ENCODE data around the gene PHF19.

The PHF19 gene

DNA sequence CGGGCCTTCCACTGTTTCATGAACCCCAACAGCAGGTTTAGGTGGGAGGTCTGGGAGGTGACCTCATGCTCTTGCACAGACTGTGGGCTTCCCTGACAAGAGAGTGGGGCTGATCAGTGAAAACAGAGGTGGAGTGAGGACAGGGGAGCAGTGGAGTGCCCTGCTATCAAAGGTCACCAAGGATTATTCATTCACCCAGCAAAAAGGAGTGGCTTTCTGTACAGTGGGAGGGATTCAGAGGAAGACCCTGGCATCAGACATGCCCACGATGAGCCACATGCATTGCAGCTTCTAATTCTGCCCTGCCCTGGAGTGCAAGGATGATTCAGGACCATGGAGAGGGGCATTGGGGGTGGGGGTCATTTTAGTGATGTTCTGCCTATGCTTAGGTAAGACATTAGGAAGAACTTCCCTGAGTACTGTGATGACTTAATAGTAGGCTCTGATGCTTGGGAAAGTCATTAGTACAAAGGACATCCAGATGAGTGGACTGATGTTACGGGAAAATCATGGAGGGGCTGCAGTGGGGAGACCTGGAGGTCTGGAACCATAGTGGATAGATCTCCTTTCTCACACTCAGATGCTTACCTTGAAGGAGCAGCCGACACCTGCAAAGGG is 36.8 kb upstream of the PHF19 start:
- no peak for DNase-seq (ENCODE audit: low read depth, low spot score)

DNA sequence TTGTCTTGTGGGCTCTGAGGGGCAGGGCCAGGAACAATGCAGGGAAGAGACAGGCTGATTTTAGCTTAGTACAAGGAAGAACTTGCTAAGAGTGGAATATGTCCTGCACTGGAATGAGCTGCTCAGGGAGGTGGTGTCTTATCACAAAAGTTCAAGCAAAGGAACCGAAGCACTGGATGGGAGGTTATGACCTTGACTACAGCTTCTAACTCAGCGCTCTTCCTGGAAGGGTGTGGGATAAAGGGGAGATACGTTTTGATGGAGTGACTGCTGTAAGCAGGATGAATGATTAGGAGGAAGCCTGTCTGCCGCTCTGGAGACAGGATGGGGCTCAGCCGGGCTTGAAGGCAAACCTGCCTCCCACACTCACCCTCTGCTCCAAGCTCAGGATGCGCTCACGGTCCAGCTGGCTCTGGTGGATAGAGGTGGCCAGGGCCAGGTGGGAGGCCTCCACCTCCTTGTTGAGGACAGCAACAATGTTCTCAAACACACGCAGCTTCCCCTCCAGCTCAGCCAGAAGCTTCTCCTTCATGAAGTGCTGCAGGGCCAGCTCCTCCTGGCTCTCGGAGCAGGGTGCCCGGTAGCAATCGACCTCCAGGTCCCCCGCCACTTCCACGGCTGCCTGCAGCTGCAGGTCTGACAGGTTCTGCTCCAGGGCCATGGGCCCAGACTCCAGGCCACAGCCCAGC is 36.1 kb upstream of the PHF19 start:
- DNase-seq (ENCODE audit: low read depth, low spot score): no peak

DNA sequence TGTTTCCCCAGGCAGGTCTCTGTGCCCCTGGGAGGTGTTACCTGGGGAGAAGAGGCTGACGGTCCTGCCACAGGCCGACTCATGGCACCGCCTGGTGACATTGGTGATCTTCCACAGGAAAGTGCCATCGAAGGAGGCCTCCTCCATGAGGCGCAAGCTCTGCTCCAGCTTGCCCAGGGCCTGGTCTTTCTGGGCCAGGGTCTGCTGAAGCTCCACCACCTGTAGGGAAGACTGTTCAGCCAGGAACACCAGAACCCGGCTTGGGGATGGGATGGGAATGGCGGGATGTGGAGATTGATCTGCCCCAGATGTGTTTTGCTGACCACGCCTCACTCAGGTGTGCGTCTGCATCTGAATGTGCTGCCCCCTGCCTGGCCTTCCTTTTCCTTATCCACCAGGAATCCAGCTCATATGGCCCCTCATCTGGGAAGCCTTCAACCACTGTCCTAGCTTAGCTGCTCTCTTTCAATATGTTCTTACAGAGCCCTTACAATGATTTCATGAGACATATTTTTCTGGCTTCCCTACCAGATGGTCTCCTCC is 34.4 kb upstream of the PHF19 start:
- DNase-seq (ENCODE audit: low read depth, low spot score): no peak

DNA sequence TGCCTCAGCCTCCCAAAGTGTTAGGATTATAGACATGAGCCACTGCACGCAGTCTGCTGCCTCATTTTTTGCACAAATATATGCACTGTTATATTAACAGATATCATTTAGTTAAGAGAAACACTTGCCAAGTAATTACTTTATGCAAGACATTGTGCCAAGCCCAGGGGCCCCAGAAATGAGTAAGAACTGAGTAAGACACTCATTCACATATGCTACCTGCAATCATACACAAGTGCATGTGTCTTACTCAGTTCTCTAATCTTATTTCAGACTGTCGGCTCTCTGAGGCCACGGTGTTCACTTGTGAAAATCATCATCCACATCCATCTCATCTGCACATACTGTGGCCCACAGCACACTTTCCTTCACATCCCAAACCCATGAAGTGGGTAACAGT is 33.7 kb upstream of the PHF19 start:
- no peak for DNase-seq (ENCODE audit: low read depth, low spot score)

DNA sequence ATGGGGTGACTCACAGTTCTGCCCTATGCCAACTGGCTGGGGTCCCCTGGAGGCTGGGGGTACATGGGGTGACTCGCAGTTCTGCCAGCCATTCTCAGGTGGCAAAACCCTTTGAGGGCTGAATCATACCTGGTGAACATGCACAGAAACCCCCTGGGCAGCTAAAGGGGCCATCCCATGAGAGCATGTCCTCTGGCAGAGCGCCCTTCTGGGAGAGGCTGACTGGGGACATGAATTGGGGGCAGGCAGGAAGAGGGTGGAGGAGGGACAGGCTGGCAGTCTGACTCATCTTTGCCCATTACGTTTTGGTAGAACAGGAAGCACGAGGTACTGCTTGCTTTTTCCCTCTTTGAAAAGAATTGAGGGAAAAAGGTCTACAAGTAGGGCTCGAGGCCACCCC is 32.9 kb upstream of the PHF19 start:
- no peak for DNase-seq (ENCODE audit: low read depth, low spot score)

DNA sequence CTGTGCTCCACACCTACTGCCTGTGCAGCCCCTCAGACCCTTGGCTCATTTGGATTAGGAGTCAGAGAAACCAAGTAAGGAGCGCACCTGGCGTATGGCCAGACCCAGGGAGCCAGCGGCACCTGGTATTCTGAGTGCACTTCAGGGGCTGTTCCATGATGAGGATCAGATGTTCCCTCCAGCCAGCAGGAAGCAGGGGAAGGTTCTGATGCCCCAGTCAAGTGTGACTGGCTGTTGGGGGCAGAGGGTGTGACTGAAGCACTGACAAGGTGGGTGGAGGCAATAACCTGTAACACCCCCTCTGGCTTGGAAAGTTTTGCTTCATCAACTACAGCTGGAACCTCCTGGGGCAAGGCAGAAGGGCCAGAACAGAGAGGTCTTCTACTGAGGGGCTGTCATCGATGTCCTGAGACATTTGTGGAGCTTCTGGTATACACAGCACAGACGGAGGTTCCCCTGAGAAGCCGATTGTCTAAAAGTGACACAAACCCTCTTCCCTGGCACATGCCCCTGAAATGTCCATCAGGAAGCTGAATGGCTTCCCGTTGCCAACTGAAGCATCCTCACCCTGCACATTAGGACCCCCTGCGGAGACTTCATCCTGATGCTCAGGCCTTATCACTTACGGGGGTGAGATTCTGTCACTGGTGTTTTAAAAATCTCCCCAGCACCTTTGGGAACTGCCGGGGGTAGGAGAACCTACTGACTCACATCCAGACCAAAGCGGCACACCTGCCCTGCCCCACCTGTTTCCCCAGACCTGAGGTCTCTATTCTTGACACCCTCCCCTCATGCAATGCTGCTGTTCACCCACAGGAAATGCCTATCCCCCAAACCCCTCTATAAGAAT is 28.6 kb upstream of the PHF19 start:
- no peak for DNase-seq (ENCODE audit: low read depth, low spot score)

DNA sequence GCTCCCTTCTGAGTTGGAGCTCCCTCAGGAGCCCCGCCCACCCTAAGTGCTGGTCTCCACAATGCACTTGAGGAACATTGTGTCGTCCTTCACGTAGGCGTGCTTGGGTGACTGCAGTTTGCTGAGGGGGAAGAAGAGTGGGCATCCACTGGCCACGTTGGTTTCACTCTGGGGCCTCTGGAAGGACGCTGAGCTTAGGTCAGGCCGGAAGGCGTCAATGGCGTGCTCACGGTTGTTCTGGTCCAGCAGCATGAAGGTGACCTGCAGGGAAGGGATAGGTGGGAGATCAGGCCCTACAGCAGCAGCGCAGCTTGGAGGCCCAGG is 28.0 kb upstream of the PHF19 start:
- no peak for DNase-seq (ENCODE audit: low read depth, low spot score)

DNA sequence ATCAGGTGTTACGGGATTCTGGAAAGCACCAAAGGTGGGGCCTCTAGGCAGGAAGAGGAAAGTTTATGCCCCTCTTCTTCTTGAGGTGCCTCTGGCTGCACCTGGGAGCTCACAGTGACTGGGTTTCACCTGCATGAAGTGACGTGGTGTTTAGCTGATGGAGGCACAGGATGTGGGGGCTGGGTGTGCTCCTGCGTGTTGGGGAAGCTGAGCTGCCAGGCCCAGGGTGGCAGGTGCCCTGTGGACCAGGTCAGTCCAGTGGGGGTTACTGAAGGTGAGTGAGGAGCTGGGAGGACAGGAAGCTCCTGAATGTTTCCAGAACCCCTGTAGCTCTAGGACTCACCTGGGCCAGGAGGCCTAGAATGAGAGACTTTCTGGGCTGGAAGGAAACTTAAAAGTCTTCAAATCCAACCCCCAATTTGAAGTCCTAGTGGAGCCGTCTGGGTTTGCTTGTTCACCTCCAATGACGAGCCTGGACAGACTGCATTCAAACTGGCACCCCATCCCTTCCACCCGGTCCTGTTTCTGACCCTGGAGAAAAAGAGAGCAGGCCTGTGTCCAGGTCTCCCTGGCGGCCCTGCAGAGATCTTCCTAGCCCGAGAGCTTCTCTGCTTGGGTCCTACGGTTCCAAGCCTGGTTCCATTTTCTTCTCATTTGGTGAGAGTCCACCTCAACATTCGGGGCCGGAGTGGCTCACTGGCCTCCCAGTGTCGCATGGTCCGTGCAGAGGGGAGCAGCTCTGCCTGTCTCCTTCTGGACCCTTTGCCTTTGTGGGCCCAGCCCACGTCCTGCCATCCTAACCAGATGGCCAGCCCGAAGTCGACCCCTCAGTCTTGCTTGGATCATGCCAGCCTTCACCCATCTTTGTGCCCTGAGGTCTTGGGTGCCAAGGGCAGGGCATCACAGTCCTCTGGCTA is 27.3 kb upstream of the PHF19 start:
- no peak for DNase-seq (ENCODE audit: low read depth, low spot score)

DNA sequence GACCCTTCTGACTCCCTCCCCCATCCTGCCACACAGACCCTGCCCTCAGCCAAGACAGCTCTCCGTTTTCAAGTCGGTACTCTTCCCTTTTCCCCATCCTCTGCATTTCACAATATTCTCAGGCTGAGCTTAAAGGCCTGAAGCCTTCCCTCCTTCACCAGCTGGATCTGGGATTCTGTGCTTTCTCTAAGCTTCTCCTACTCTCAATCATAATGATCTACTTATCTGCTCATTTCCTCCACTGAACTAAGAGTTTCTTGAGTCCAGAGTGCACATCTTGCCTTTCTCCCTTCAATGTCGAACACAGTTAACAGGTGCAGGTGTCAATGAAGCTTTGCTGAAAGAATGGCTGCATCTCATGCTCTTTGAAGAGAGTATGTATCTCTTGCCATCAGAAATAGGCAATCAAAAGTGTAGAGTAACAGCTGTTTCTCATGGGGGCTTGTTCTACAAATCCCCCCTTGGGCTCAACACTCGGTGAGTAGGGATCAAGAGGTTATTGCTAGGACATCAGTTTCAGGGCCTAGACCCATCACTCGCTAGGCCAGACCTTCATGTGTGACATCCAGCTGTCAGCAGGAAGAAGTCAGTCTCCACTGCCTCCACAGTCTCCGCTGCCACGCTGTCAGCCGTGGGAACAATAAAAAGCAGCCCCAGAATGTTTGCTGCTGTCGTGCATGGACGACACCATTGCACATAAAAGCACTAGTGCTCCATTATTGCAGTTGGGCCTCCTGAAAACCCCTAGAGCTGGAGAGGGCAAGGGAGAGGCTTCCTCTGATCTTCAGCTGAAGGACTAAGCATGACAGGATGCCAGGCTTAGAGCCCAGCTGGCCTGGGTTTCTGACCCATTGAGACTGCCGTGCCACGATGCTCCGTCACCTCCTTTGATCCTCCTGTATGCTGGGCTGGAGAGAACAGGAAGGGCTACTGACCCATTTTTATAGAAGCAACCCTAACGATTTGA is 25.9 kb upstream of the PHF19 start:
- no peak for DNase-seq (ENCODE audit: low read depth, low spot score)

DNA sequence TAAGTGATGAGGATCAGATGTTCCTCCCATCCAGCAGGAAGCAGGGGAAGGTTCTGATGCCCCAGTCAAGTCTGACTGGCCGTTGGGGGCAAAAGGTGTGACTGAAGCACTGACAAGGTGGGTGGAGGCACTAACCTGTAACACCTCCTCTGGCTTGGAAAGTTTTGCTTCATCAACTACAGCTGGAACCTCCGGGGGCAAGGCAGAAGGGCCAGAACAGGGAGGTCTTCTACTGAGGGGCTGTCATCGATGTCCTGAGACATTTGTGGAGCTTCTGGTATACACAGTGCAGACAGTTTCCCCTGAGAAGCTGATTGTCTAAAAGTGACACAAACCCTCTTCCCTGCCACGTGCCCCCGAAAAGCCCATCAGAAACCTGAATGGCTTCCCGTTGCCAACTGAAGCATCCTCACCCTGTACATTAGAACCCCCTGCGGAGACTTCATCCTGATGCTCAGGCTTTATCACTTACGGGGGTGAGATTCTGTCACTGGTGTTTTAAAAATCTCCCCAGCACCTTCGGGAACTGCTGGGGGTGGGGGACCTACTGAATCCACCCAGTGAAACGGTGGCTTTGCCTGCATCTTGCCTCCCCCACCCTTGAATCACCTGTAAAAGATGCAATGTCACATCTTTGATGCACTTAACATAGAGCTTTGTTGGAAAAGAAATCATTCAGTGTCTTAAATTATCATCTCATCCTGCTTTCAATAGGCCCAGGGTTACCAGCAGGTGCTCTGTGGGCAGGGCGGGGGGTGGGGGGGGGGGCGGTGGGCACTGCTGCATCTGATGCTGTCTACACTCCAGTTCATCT is 25.0 kb upstream of the PHF19 start:
- DNase-seq (ENCODE audit: low read depth, low spot score): no peak

DNA sequence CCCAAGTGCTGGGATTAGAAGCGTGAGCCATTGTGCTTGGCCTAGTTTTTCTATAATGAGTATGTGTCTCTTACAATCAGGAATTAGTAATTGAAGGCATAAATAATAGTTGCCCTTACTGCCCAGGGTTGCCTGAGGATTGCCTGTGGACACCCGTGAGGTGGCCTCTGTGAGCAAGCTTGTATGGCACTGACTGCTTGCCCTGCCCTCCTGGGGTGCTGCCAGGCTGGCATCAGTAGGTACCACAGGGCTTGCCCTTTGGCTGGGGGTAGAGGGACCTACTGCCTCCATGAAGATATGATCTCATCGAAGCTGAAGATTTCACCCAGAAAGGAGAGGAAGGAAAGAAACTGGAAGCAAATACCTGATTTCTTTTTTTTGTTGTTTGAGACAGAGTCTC is 23.8 kb upstream of the PHF19 start:
- DNase-seq (ENCODE audit: low read depth, low spot score): no peak

DNA sequence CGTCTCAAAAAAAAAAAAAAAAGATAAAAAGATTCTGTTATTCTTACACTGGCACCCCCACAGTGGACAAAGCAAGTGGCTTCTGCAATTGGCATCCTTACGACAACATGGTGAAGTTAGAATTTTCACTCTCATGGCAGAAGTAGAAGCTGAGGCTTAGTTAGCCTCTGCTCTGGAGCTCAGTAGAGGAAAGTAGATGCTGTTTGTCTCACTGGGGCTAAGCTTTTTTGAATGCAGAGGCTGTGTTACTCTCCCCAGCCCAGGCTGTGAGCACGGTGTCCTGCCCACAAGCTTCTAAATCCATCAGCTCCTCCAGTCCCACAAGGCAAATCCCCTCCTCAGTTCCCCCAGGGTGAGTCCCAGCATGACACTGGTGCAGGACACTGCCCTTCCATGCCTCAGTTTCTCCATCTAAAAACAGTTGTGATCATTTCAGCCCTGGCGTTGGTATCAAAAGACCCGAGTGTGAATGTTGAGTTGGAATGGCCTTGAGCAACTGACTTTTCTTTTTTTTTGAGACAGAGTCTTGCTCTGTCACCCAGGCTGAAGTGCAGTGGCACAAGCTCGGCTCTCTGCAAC is 22.6 kb upstream of the PHF19 start:
- no peak for DNase-seq (ENCODE audit: low read depth, low spot score)

DNA sequence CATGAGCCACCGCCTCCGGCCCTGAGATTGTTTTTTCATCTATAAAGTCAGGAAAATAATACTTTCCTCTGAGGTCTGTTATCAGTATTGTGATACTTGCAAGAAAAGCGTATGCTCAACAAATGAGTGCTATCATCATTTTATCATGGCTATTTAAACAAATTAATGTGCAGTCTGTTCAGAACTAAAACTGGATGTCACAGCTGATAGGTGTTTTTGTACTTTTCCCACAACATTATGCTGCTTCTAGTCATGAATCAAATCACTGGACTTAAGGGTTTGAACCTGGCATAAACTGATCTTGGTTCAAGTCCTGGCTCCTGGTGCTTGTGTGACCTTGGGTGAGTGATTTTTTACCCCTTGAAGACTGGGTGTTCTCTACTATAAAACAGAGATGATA is 21.4 kb upstream of the PHF19 start:
- DNase-seq (ENCODE audit: low read depth, low spot score): no peak

DNA sequence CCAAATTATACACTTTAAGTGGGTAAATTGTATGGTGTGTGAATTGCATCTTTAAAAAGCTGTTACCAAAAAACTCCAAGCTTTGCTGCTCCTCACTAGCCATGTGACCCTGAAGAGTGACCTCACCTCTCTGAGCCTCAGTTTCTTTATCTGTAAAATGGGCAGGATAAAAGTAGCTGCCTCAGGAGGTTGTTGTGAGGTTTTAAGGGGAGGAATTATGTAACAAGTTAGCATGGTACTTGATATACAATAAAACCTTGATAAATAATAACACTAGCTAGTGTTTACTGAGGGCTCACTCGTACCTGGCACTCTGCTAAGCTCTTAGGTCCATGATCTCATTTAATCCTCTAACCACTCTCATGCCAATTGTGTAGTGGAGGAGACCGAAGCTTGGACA is 19.0 kb upstream of the PHF19 start:
- DNase-seq (ENCODE audit: low read depth, low spot score): no peak

DNA sequence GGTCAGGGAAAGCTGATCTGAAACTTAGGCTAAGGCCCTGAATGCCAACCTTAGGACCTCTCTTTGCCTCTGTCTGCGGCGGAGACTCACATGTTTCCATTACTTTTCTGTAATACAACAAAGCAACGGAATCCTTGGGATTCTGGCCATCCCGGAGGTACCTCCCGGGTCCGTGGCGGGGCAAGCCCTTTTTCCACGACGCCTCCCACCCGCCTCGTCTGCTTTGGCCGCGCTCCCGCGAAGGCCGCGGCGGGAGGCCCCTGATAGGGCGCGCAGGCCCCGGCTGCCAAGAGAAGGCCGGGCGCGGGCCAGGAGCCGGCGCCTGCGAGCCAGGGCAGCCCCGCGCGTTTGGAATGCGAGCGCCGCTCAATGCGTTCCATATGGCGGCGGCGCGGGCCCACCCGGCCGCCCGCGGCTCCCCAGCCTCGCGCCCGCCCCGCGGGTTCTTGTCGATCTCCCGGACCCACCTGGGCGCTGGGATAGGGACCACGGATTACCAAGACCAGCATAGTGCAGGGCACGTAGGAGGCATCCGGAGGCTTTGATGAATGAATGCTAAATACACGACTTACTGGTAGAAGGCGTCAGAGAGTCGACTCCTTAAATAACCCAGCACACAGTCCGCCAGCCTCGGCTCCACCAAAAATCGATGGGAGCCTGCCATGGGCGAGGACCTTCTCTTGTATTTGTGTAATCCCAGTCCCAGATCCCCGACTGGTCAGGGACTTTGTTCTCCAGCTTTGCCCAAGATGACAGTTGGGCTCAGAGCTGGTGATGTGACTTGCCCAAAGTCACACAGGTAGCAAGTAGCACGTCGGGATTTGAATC is 17.5 kb upstream of the PHF19 start:
- no peak for DNase-seq (ENCODE audit: low read depth, low spot score)

DNA sequence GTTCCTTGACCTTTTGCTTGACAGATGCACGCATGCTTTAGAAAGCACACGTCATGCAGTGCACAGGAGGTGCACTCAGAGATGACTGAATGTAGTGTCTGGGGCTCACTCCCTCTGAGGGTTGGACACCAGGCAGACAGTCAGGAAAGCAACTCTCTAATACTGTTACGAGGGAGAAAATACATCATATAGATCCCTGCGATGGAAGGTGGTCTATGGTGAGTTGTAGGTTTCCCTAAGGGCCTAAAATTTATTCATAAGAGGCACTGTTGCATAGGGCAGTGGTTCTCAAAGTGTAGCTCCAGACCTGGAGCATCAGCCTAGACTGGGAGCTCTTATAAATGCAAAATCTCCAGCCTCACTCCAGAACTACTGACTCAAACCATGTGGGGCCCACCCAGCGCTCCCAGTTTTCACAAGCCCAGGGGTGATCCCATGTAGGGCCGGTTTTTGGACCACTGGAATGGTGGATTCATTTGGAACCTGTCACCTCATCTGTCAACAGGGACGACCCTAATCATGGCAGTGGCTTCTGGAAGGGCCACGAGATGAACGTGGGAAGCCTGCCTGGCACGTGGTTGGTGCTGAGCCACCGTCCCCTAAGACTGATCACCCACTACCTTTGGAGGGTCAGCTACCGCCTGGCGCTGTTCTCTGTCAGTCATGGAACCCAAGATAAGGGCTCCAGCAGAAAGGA is 16.8 kb upstream of the PHF19 start:
- no peak for DNase-seq (ENCODE audit: low read depth, low spot score)

DNA sequence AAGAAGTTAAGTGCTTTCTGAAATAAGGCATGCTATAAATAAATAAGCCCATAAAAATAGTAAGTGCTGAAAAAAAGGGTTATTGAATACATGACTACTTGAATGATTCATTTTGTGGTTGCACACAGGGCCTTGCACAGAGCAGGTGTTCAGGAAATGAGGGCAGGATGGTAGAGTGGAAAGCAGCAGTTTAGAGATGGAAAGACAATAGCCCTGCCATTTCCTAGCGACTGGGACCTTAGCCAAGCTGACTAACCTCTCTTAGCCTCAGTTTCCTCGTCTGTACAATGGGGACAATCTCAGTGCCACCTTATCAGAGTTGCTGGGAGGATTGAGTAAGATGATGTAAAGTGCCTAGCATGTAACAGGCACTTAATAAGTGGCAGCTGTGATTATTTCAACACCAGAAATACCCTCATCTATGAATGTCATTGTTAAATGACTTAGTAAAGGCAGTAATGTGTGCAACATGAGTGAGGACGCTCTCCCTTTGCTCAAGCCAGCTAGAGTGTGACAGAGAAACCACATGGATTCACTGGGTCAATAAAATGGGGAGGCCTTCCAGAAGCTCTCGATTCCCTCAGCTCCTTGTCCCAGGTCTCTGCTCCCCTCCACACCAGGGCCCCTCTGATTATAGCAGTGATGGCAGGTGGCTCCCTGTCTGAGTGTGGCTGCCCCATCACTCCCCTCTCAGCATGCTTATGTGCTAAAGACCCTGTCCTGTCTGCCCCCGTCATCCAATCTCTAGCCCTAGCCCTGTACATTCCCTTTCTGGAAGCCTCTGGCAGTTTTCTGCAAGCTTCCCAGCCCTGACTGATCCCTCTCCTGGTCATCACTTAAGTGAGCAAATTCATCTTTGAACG is 16.0 kb upstream of the PHF19 start:
- no peak for DNase-seq (ENCODE audit: low read depth, low spot score)

Measured in activated naive CD8-positive, alpha-beta T cell treated with anti-CD3 and anti-CD28 coated beads, Interleukin-2, amount 50 U/mL, for 16 hours (primary cell).